Cerebellar nuclear complex (tissue), 1 donor: Measurements from ENCODE around the gene RABGAP1L.
A peak's percentile ranks its signal among the peaks of the same experiment; 100 is the strongest.
"Not testable (repeated sequence)": the region's sequence is repeated elsewhere in the genome, so short reads cannot be mapped to it uniquely, and the experiment has no call there.

ENCODE experiments used
- DNase-seq, 2 experiments: peaks; one replicate each; lab custom pipeline; 2025; lab: John Stamatoyannopoulos, UW

RABGAP1L gene

DNA sequence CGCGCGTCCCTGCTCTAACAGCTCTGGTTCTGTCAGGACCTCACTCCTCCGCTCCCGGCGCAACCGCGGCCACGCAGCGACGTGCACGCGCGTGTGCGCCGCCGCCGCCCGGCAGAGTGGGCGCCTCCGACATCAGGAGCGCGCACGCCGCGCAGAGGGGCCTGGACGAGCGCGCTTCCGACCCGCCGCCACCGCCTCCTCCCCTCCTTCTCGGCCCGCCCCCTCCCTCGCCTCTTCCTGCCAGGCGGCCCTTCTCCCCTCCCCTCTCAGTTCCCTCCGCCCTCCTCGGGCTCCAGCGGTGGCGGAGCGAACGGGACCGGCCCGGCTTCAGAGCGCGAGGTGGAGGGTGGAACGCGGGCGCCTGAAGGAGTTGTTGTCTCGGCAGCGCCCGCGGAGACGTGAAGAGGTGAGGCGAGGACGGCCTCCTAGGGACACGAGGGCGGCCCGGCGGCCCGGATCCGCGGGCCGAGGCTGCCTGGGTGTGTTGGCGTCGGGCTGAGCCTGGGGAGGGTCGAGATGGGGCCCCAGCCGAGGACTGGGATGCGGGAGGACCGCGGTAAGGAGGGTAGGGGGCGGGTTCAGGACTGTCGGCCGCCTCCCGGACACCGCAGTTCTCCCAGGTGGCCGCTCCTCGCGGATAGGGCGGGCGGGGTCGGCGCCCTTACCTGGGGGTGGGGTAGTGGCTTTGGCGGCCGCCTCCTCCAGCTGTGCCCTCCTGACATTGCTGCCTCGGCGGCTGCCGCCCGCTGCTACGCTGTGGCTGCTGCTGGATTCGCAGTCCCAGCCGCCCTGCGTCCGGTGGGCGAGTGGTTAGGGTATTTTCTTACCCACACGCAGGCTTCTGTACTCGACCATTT is at the start of gene RABGAP1L:
RABGAP1L (plus strand) TSS at position 269 of the 857 bp plus-strand sequence.
- DNase-seq: peak; percentile 61 to 82

DNA sequence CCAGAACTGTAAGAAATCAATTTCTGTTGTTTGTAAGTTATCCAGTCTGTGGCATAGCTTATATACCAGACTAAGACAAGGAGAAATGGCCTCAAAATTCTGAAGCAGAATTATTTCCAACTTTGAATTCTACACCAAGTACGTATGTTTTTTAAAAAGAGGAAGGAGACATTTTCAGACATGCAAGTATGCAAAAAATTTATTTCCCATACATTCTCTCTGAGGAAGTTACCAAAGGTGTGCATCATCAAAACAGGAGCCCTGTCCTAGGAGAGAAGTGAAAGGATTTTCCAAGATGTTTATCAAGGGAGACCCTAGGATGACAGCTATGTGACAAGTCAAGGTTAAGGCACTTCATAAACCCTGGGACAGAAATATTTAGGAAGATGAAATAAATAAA is 49.3 kb upstream of the RABGAP1L start:
- DNase-seq: no peak

DNA sequence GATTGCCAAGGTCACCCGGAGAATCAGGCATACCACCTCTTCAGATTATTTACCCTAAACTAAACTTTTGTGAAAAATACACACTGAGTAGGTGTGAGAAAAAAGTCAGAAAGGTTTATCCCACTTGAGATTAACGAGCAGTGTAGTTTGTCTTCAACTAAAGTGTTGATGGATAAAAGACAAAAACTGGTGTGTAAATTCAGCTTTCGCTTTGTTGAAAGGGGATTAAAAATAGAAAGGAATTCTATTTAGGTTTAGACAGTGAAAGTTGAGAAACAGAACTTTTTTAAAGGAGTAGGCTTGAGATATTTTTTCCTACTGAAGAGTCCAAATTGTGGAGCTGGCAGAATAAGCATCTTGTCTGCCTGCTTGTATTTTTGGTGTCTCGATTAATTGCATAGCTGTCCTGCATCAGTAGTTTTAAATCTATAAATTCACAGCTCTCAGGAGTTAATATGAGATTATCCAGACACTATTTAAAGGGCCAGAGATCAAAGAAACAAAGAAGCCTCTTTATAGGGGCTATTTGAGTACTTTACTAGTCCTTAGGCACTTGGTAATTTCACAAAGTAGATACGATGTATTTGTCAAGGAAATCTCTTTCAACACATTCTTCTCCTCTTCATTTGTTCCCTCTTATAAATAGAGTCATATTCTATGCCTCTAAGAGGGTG is 46.7 kb upstream of the RABGAP1L start:
- no peak for DNase-seq

DNA sequence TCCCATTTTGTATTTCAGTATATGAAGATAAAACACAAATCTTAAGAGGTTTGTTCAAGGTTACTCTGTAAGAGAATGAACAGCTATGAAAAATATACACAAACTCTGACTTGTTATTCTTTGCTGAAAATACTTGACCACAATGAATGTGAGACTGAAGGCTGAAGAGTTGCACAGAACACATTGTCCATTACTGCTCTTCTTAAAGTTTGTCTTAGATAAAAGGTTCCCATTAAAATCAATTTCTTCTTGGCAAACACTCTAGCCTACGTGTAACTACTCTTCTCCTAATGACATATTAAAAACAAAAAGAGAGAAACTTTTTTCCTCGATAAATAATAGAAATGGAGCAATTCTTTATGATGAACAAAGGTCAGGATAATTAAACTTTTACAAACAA is 45.2 kb upstream of the RABGAP1L start:
- no peak for DNase-seq

DNA sequence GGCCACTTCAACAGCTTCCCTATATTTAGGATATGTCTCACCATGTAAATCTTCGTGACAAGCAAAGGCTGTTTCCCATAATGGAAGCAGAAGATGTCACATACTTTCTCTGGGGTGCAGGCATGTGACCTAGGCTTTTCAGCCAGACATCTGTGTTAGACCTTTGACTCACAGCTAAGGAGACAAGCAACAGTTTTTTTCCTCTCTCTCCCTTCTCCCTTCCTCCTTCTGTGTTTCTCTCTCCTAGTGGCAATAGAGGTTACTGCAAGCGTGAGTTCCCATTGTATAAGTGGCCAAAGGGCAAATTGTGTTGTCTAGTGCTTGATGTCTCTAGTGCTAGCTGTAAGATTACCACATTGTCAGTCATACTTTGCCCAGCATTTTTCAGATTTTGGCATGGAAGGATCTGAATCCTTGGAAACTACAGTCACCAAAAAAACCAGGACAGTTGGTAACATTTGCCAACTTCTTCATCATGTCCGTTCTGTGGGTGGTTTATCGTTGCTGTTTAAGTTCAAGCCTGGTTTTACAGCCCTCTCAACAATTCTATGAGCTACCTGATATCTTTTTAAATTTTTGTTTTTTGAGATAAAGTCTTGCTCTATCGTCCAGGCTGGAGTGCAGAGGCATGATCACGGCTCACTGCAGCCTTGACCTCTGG is 44.4 kb upstream of the RABGAP1L start:
- DNase-seq: no peak

DNA sequence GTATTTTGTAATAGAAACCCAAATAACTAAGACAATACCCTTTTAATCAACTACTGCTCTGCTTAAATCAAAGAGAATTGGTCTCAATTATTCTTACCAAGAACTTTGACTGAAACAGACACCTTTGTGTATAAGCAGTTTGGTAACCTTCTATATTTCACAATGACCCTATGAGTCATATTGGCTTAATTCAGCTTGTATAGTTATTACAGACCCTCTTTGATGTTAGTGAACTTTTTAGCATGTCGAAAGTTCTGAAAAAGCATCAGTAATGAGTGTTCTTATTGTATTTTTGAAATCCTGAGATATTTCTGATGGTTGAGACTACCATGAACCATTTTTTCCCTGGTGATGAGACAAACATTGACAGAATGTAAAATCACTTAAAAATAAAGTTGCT is 43.3 kb upstream of the RABGAP1L start:
- no peak for DNase-seq

DNA sequence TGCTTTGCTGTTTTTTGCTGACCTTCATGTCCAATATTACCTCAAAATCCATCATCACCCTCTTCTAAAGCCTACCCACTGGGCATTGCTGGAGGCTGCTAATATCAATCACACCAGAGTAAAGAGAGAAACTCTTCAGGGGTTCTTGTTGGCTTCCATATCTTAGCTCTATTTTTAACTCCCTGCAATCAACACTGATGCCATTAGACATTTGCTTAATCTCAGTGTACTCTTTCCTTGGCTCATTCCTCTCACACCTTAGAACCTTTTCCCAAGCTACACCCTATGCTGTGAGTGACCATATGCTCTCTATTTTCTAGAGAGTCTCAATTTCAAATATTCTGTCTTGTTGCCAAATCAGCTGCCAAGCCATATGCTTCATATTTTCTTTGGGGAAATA is 40.6 kb upstream of the RABGAP1L start:
- peak; percentile 81 to 89 for DNase-seq

DNA sequence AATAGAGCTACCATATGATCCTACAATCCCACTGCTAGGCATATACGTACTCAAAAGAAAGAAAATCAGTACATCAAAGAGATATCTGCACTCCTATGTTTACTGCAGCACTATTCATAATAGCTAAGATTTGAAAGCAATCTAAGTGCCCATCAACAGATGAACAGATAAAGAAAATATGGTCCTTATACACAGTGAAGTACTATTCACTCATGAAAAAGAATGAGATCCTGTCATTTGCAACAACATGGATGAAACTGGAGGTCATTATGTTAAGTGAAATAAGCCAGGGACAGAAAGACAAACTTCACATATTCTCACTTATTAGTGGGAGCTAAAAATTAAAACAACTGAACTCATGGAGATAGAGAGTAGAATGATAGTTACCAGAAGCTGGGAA is 37.0 kb upstream of the RABGAP1L start:
- not testable (repeated sequence) for DNase-seq

DNA sequence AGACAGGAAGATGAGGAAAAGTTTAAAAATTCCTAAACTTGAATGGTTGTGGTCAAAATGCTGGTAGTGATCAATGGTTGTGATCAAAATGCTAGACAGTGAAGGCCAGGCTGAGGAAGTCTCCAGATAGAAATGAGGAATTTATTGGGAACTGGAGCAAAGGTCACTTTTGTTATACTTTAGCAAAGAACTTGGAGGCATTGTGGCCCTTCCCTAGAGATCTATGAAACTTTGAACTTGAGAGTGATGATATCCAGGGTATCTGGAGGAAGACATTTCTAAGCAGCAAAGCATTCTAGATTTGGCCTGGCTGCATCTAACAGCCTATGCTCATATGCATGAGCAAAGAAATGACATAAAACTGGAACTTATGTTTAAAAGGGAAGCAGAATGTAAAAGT is 35.5 kb upstream of the RABGAP1L start:
- no peak for DNase-seq

DNA sequence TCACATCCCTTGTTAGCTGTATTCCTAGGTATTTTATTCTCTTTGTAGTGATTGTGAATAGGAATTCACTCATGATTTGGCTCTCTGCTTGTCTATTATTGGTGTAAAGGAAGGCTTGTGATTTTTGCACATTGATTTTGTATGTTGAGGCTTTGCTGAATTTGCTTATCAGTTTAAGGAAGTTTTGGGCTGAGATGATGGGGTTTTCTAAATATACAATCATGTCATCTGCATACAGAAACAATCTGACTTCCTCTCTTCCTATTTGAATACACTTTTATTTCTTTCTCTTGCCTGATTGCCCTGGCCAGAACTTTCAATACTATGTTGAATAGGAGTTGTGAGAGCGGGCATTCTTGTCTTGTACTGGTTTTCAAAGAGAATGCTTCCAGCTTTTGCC is 32.1 kb upstream of the RABGAP1L start:
- not testable (repeated sequence) for DNase-seq

DNA sequence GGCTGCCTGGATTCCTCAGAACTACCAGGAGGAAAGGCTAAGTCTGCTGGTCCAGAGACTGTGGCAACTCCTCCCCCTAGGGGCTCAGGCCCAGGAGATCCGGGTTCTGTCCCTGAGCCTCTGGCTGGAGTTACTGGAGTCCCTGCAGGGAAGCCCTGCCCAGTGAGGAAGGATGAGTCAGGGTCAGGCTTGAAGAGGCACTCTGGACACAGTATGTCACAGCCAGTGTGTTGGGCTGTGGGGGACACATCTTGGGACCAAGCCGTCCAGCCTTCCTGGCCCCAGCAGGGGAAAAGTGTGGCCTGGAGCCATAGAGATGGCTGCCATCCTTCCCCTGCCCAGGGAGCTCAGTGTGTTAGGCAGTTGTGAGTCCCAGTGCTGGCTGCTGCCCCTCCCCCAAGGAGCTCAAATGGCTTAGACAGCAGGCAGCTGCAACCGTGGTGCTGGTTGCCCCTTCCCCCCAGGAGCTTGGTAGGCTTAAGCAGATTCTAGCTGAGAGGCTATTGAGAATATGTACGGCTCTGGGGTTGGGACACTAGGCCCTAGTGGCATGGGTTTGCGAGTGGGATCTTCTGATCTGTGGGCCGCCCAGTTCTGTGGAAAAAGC is 28.2 kb upstream of the RABGAP1L start:
- DNase-seq: no peak

DNA sequence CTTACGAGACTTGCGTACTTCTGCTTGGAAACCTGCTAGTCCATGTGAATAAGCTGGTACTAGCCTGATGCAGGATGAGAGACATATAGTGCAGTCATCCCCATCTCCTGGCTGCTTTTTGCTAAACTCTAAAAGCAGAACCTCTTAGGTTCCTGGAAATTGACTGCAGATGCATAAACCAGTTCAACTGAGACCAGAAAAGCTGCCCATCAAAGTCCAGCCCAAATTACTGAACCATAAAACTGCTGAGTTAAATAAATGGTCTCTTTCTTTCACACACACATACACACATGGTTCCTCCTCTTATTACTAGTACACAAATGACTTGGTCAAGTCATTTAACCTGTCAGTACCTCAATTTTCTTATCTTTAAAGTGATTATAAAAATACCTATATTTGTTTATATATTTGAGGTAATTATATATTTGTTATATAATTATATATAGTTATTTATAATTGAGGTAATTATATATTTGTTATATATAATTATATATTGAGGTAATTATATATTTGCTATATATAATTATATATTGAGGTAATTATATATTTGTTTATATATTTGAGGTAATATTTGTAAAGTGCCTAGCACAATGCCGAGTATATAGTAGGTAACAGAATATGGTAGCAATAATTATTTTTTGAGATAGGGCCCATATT is 25.2 kb upstream of the RABGAP1L start:
- DNase-seq: no peak

DNA sequence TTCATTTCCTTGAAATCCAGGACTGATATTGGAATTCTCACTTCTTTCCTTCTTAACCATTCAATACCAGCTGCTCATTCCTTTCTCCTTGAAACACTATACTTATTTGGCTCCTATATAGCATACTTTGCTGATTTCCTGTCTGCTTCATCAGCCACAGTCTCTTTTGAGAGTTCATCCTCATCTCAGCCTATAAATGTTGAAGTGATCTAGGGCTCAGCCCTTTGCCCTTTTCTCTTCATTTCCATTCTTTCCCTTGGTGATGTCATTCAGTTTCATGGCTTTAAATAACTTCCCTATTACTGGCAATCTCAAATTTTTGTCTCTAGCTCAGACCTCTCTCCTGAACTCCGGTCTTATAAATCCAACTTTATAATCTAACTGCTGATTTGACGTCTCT is 24.1 kb upstream of the RABGAP1L start:
- DNase-seq: no peak

DNA sequence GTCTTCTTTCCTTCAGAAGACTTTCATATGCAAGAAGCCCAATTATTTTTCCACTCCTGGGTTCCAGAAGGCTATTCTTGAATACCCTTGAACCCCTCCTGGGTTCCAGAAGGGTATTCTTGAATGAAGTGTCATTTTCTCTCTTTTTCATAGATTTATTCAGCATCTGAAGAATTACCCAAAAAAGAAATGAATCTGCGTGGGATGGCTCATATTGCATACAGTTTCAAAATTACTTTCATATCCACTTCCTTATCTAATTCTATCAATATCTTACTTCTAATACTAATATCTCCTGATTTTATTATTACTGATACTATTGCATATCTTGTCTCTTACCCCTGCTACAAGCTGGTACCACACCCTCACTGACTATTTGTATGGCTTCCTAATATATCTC is 22.6 kb upstream of the RABGAP1L start:
- DNase-seq: no peak

DNA sequence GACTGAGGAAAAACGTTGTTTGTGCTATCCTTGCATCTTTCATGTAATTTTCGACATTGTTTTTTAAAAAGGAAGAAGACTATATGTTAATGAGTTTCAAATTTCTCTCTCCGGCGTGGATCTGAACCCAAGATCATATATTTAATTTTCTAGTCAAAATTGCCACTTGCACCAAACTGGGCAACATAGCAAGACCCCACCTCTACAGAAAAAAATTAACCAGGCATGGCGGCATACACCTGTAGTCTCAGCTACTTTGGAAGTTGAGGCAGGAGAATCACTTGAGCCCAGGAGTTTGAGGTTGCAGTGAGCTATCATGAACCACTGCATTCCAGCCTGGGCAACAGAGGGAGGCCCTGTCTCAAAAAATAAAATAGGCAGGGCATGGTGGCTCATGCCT is 16.5 kb upstream of the RABGAP1L start:
- DNase-seq: no peak

DNA sequence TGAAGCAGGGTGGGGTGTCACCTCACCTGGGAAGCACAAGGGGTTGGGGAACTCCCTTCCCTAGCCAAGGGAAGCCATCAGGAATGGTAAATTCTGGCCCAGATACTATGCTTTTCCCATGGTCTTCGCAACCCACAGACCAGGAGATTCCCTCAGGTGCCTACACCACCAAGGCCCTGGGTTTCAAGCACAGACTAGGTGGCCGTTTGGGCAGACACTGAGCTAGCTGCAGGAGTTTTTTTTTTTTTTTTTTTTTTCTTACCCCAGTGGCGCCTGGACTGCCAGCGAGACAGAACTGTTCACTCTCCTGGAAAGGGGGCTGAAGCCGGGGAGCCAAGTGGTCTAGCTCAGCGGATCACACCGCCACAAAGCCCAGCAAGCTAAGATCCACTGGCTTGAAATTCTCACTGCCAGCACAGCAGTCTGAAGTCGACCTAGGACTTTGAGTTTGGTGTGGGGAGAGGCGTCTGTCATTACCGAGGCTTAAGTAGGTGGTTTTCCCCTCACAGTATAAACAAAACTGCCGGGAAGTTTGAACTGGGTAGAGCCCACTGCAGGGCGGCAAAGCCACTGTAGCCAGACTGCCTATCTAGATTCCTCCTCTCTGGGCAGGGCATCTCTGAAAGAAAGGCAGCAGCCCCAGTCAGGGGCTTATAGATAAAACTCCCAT is 15.5 kb upstream of the RABGAP1L start:
- DNase-seq: not testable (repeated sequence)

DNA sequence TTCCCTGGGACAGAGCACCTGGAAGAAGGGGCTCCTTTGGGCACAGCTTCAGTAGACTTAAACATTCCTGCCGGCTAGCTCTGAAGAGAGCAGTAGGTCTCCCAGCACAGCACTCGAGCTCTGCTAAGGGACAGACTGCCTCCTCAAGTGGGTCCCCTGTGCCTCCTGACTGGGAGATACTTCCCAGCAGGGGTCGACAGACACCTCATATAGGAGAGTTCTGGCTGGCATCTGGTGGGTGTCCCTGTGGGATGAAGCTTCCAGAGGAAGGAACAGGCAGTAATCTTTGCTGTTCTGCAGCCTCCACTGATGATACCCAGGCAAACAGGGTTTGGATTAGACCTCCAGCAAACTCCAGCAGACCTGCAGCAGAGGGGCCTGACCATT is 14.9 kb upstream of the RABGAP1L start:
- DNase-seq: not testable (repeated sequence)

DNA sequence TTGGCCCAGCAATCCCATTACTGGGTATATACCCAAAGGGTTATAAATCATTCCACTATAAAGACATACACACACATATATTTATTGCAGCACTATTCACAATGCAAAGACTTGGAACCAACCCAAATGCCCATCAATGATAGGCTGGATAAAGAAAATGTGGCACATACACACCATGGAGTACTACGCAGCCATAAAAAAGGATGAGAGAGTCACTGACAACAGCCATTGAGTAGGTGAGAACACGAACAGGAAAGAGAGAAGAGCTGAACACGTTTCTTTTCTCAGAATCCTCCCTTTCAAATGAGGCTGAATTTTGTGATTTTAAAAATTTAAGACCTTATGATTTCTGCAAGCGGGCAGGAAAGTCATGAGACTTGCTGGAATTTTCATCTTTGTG is 10.1 kb upstream of the RABGAP1L start:
- DNase-seq: no peak

DNA sequence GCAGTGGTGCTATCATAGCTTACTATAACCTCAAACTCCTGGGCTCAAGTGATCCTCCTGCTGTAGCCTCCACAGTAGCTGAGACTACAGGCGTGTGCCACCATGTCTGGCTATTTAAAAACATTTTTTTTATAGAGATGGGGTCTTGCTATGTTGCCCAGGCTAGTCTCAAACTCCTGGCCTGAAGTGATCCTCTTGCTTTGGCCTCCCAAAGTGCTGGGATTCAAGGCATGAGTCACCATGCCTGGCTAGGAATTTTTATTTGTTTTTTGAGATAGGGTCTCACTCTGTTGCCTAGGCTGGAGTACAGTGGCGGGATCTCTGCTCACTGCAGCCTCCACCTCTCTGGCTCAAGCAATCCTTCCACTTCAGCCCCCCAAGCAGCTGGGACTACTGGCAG is 8.8 kb upstream of the RABGAP1L start:
- no peak for DNase-seq

DNA sequence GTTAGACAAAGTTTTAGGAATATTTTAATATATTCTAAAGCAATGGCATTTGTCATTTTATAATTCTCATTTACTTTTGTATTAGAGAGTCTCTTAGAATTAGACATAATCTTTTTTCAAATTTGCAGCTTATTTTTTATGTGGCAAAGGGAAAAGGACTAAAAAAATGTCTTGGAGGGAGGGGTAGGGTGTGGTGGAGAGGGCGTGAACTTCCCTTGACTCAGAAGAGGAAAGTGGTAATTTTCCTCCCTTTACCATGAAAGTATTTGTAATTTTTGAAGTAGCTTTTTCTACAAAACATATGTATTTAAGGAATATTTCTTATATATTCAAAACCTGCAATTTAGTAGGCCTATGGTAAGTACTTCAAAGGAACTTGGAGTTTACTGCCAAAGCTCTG is 6.9 kb upstream of the RABGAP1L start:
- DNase-seq: no peak

DNA sequence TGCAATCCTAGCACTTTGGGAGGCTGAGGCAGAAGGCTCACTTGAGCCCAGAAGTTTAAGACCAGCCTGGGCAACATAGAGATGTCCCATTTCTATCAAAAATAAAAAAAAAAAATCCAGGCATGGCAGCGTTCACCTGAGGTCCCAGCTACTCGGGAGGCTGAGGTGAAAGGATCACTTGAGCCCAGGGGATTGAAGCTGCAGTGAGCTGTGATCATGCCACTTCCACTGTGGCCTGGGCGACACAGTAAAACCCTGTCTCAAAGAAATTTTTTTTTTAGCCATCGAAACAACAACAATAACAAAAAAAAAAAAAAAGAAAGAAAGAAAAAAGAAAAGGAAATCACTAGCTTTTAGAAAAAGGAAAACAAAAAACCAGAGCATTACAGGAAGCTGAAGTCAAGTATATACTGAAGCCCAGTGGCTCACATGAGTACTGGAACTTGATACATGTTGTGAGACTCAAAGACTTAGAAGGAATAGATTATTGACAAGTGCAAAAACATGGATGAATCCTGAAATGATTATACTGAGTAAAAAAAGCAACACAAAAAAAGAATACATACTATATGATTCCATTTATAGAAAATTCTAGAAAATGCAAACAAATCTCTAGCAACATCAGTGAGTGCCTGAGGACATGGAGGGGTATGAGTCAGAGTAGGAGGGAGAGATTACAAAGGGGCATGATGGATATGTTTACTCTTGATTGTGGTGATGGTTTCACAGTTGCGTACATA is 6.1 kb upstream of the RABGAP1L start:
- no peak for DNase-seq
